Activated CD4-positive, alpha-beta T cell treated with anti-CD3 and anti-CD28 coated beads, Interleukin-2, amount 10 ng/mL, durations not matched to agents 24 days and 14 days (primary cell): ENCODE measurements around the gene HELB. TPM values are rescaled to one million over a fixed set of nuclear protein-coding genes. Genes with fewer than 3 reads are reported as not detected.

Source experiments
- DNase-seq: peaks from one replicate; pipeline ENCODE4 v3.0.0; 2022
- H3K27ac Mint-ChIP-seq: one replicate; pipeline ENCODE4 v1.8.0; 2022; ENCODE audit warnings: mild to moderate bottlenecking, mixed read lengths
- H3K27me3 Mint-ChIP-seq: one replicate; pipeline ENCODE4 v1.8.0; 2022; ENCODE audit warnings: mixed read lengths
- H3K36me3 Mint-ChIP-seq: one replicate; pipeline ENCODE4 v1.8.0; 2022; ENCODE audit warnings: low read depth, mild to moderate bottlenecking, mixed read lengths
- H3K4me1 Mint-ChIP-seq: one replicate; pipeline ENCODE4 v1.8.0; 2021; ENCODE audit warnings: mixed read lengths
- H3K4me3 Mint-ChIP-seq: one replicate; pipeline ENCODE4 v1.8.0; 2022; ENCODE audit warnings: mild to moderate bottlenecking, moderate library complexity, mixed read lengths
- H3K9me3 Mint-ChIP-seq: one replicate; pipeline ENCODE4 v1.8.0; 2021; ENCODE audit warnings: mixed read lengths
- intact Hi-C: fragments of 100-400 bp; cut with micrococcal nuclease; formaldehyde crosslinking; loops from one replicate; pipeline ENCODE4 v1.15.1; 2023
- total RNA-seq: library from RNA; stranded (reverse); gene quantifications from 2 replicates; pipeline ENCODE4 v1.2.3, GENCODE V29; 2022

HELB gene
- total RNA-seq, 1 donor from 2014 or later = 21.4 TPM

DNA sequence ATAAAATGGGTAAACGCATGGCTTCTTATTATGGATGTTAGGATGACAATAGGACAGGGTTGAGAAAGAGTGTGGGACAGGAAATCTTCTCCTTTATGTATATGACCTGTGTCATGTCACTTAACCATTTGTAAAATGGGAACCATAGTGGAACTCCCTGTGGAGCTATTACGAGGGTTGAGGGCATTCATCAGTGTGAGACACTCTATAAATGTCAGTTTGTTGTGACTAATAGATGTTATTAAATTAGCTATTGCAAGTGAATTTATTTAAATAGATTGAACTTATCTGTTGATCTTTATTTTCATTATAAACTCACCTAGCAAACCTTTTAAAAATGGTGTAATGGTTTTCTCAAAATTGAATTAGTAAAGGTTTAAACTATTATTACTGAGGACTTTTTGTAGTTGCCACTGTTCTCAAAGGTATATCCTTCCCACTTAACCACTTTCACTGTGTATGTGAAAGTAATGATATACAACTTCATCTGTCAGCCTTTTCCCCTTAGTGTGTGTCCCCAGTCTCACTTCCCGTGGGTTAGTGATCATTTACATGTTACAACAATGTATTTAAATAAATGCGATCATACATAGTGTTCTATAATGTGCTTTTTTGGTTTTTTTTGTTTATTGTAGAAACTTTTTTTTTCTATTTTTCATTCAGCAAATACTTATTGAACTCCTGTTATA is 17.1 kb downstream of the HELB start:
- Mint-ChIP-seq H3K9me3 (no peaks in the 10 kb centered on the region), H3K4me3 (no peak overlapping the region), H3K4me1 (peaks cover 16% of the 10 kb centered on the region), H3K27me3 (no peaks in the 10 kb centered on the region), H3K36me3 (peaks cover 64% of the 10 kb centered on the region), H3K27ac (no peak overlapping the region)
- DNase-seq = peak; percentile 20
- intact Hi-C loops = no loop called here

DNA sequence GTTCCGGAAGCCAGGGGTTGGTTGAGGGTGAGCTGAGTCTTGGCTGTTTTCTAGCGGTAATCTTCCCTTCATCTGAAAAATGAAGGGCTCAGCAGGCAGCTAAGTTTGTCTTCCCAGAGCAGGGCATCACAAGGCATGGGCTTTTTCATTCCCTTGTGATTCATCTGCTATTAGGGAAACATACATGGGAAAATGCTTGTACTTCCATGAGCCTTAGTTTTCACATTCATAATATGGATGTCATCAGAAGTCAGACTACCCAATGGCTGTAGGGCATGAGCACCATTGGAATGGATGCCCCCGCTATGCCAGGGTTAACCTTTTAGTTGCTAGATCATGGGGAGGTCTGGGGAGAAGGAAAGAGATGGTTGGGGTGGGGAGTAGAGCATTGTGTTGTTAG is 18.7 kb downstream of the HELB start:
- no peaks in the 10 kb centered on the region for H3K9me3 Mint-ChIP-seq
- no peak overlapping the region for H3K27ac Mint-ChIP-seq
- no peaks in the 10 kb centered on the region for H3K27me3 Mint-ChIP-seq
- H3K36me3 Mint-ChIP-seq = peaks cover 66% of the 10 kb centered on the region
- intact Hi-C loops = no loop called here
- H3K4me3 Mint-ChIP-seq = no peak overlapping the region
- DNase-seq = peak; percentile 41
- H3K4me1 Mint-ChIP-seq = peaks cover 16% of the 10 kb centered on the region

DNA sequence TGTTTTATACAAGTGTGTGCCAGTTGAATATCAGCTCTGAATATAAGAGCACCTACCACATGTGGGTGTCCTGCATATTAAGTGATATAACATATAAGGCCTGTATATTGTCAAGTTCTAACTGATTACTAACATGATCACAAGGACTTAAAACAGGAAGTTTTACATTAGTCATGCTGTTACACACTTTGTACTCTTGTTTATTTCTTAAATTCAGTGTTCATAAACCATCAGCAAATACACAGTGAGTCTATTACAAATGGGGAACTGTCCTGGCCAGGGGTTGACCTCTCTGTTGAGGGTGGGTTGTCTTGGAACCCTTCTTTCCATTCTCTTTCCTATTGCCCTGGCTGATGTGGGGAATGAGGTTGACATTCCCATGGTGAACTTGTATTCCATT is 19.1 kb downstream of the HELB start:
- peak; percentile 37 for DNase-seq
- H3K9me3 Mint-ChIP-seq = no peaks in the 10 kb centered on the region
- H3K36me3 Mint-ChIP-seq = peaks cover 66% of the 10 kb centered on the region
- intact Hi-C loops = no loop called here
- no peak overlapping the region for H3K27ac Mint-ChIP-seq
- no peak overlapping the region for H3K4me3 Mint-ChIP-seq
- peaks cover 16% of the 10 kb centered on the region for H3K4me1 Mint-ChIP-seq
- H3K27me3 Mint-ChIP-seq = no peaks in the 10 kb centered on the region

DNA sequence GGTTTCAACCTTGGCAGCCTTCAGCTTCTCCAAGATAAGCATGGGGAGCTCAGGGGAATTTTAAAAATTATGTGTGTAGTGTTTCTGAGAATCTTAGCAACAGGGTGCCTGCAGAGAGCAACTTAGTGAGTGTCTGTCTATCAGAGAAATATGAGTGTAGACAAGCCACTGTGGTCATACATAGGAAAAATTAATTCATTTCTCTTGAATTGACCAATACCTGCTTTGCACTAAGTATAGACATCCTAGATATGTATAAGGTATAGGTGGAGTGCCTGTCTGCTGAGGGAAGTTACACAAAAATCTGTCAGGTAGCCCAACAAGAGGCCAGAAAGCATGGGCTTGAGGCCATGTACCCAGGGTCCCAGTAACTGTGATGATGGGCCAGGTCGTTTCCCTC is 20.7 kb downstream of the HELB start:
- peaks cover 15% of the 10 kb centered on the region for H3K4me1 Mint-ChIP-seq
- peak; percentile 49 for DNase-seq
- H3K4me3 Mint-ChIP-seq = no peak overlapping the region
- intact Hi-C loops = no loop called here
- H3K27me3 Mint-ChIP-seq = no peaks in the 10 kb centered on the region
- H3K9me3 Mint-ChIP-seq = no peaks in the 10 kb centered on the region
- H3K27ac Mint-ChIP-seq = no peak overlapping the region
- H3K36me3 Mint-ChIP-seq = peaks cover 70% of the 10 kb centered on the region

DNA sequence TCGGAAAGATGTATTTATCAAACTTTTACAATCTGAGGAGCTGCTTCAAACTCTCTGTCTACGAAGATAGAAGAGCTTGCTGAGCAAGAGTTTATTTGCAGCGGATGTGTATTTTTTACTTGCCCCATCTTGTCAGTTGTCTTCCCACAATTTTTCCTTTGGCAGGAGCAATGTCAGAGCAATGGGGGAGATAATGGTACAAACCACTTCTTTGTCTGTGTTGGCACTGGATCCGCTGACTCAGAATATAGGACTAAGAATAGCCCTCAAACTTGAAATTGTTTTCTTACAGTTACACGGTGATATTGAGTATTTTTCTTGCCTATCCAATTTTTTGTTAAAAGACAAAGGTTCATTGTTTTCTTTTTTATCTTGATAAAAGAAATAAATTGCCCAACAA is 27.6 kb downstream of the HELB start:
- intact Hi-C loops = no loop called here
- Mint-ChIP-seq H3K36me3 (peaks cover 61% of the 10 kb centered on the region), H3K27ac (no peak overlapping the region), H3K4me1 (peaks cover 13% of the 10 kb centered on the region), H3K4me3 (no peak overlapping the region), H3K9me3 (no peaks in the 10 kb centered on the region), H3K27me3 (no peaks in the 10 kb centered on the region)
- DNase-seq = peak; percentile 20

DNA sequence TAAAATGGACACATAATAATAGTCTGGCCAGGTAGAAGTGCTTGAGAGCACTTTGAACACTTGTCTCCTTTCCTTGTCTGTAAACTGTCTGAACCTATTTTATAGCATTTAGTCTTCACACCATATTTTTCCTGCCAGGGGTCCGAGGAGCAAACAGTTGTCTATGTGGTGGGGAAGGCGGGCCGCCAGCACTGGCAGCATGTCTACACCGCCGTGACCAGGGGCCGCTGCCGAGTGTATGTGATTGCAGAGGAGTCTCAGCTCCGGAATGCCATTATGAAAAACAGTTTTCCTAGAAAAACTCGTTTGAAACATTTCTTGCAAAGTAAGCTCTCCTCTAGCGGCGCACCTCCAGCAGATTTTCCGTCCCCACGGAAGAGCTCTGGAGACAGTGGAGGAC is 28.7 kb downstream of the HELB start:
- Mint-ChIP-seq H3K4me3 (no peak overlapping the region), H3K27ac (no peak overlapping the region), H3K27me3 (no peaks in the 10 kb centered on the region), H3K4me1 (peaks cover 11% of the 10 kb centered on the region), H3K9me3 (no peaks in the 10 kb centered on the region), H3K36me3 (peaks cover 50% of the 10 kb centered on the region)
- intact Hi-C loops = no loop called here
- peak; percentile 44 for DNase-seq

DNA sequence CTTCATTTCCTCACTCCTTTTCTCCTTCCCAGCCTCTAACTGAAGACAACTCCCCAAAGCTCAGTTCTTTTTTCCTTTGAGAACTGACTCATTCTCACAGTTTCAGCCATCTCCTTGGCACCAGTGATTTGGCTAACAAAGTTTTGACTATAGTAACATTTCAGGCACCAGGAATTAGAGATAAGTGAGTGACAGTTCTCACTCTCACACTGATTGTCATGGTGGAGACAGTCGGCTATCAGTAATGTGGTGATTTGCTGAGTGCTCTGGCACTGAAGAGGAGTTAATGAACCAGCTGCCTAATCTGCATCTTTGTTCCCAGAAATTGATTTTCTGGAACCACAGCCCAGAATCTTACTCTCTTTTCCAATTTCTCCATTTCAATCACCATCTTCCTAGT is 29.5 kb downstream of the HELB start:
- Mint-ChIP-seq H3K4me1 (peaks cover 11% of the 10 kb centered on the region), H3K27ac (peak overlapping the region; percentile 3), H3K9me3 (no peaks in the 10 kb centered on the region), H3K4me3 (no peak overlapping the region), H3K36me3 (peaks cover 47% of the 10 kb centered on the region), H3K27me3 (no peaks in the 10 kb centered on the region)
- DNase-seq = peak; percentile 34
- intact Hi-C loops = no loop called here

DNA sequence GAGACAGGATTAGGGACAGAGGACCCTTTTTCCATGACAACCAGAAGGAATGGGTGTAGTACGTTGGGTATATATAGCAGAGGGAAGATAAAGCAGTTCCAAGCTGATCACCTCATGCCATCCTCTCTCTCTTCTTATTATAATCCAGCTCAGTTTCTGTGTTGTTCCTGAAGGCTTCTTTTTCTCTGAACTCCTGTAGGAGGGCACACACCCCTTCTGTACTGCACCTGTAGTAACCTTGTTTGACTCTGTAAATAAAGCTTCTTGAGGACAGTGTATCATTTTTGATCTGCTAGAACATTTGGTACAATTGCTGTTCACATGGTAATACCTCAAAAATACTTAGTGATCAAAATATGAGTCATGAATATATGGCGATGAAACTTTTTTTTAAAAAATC is 33.5 kb downstream of the HELB start:
- Mint-ChIP-seq H3K4me3 (no peak overlapping the region), H3K9me3 (peaks cover 12% of the 10 kb centered on the region), H3K27ac (no peak overlapping the region), H3K27me3 (no peaks in the 10 kb centered on the region), H3K36me3 (peaks cover 55% of the 10 kb centered on the region), H3K4me1 (peaks cover 3% of the 10 kb centered on the region)
- intact Hi-C loops = no loop called here
- peak; percentile 40 for DNase-seq

DNA sequence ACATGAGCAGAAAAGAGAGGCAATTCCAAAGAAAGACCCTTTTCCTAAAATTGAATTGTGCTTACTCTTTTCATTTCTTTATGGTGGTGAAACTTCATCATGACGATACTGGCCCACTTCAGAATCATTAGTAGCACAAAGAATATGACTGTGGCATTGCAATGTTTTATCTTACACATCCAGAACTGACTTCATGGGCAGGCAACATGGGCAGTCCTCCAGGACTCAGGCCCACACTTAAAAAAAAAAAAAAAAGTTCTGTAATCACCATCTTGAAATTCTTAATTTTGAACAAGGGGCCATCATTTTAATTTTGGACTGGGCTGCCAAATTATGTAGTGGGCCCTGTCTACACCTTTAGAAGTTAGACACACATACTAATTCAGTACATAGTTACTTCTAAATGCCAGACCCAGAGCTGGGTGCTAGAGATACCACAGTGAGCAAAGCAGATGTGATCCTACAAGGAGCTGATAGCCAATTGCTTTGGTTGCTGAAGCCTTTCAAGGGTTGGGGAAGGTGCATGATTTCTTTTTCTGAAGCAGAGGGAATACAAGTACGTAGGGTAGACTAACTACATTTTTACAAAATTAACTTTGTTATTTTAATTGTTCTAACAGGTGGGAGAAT is 35.2 kb downstream of the HELB start:
- H3K4me3 Mint-ChIP-seq = no peak overlapping the region
- no peaks in the 10 kb centered on the region for H3K27me3 Mint-ChIP-seq
- peaks cover 12% of the 10 kb centered on the region for H3K9me3 Mint-ChIP-seq
- DNase-seq = peak; percentile 38
- peaks cover 55% of the 10 kb centered on the region for H3K36me3 Mint-ChIP-seq
- no peaks in the 10 kb centered on the region for H3K4me1 Mint-ChIP-seq
- intact Hi-C loops = no loop called here
- peak overlapping the region; percentile 29 for H3K27ac Mint-ChIP-seq

DNA sequence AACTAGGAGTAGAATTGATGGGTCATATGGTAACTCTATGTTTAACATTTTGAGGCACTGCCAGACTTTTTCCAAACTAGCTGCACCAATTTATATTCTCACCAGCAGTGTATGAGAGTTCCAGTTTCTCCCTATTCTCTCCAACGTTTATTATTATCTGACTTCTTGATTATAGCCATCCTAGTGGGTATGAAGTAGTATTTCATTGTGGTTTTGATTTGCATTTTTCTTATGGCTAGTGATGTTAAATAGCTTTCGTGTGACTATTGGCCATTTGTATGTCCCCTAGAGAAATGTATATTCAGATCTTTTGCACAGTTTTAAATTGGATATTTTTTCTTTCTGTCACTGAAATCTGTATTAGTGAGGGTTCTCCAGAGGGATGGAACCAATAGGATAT is 37.8 kb downstream of the HELB start:
- peaks cover 18% of the 10 kb centered on the region for H3K9me3 Mint-ChIP-seq
- peaks cover 63% of the 10 kb centered on the region for H3K36me3 Mint-ChIP-seq
- peaks cover 11% of the 10 kb centered on the region for H3K4me1 Mint-ChIP-seq
- H3K27me3 Mint-ChIP-seq = no peaks in the 10 kb centered on the region
- no peak overlapping the region for H3K4me3 Mint-ChIP-seq
- DNase-seq = no peak
- intact Hi-C loops = no loop called here
- H3K27ac Mint-ChIP-seq = no peak overlapping the region

DNA sequence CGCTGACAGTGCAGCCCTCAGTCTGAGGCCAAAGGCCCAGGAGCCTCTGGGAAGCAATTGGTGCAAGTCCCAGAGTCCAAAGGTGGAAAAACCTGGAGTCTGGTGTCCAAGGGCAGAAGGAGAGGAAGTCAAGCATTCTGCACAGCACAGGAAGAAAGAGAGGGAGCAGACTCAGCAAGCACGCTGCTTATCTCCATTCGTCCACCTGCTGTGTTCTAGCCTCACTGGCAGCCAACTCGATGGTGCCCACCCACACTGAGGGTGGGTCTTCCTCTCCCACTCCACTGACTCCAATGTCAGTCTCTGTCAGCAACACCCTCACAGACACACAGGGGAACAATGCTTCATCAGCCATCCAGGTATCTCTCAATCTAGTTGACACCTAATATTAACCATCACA is 38.8 kb downstream of the HELB start:
- Mint-ChIP-seq H3K36me3 (peaks cover 68% of the 10 kb centered on the region), H3K4me1 (peaks cover 12% of the 10 kb centered on the region), H3K4me3 (no peak overlapping the region), H3K9me3 (peaks cover 18% of the 10 kb centered on the region), H3K27me3 (no peaks in the 10 kb centered on the region), H3K27ac (no peak overlapping the region)
- intact Hi-C loops = no loop called here
- no peak for DNase-seq

DNA sequence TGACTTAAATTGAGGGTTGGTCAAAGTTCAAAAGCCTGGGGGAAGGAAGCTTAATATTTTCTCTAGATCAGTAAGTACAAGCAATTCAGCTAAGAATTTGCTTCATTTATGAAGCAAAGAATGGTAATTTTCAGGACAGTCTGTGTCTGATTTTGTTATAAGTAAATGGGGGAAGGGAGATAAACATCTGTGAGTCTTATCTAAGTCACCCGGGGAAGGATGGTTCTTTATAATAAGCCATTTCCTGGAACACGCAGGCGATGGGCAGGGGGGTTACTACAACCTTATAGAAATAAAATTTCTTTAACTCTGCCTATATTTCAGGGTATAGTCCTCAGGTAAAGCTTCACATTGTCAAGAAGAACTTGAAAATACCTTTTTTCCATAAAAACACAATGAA is 42.9 kb downstream of the HELB start:
- H3K36me3 Mint-ChIP-seq = peaks cover 68% of the 10 kb centered on the region
- H3K4me3 Mint-ChIP-seq = no peak overlapping the region
- intact Hi-C loops = no loop called here
- H3K27ac Mint-ChIP-seq = no peak overlapping the region
- no peak for DNase-seq
- H3K27me3 Mint-ChIP-seq = no peaks in the 10 kb centered on the region
- H3K4me1 Mint-ChIP-seq = peaks cover 15% of the 10 kb centered on the region
- peaks cover 7% of the 10 kb centered on the region for H3K9me3 Mint-ChIP-seq

DNA sequence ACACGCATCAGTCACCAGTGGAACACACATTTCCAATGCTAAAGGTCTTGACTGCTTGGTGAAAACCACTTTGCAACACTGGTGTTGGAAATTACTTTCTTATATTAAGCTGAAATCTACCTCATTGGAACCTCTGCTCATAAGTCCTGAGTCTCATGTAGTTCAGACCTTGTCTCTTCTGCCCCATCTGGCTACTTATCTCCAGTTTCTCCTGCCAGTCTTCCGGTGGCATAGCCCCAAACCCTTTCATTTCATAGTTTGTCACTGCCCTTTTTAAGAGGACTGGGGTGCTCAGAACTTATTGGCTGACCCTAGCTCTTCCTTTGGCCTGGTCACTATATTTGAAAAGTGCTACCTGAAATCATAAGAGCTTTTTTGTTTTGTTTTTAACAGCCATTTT is 43.7 kb downstream of the HELB start:
- Mint-ChIP-seq H3K4me3 (no peak overlapping the region), H3K4me1 (peaks cover 15% of the 10 kb centered on the region), H3K27me3 (no peaks in the 10 kb centered on the region), H3K27ac (no peak overlapping the region), H3K36me3 (peaks cover 64% of the 10 kb centered on the region), H3K9me3 (peaks cover 6% of the 10 kb centered on the region)
- DNase-seq = no peak
- intact Hi-C loops = no loop called here

DNA sequence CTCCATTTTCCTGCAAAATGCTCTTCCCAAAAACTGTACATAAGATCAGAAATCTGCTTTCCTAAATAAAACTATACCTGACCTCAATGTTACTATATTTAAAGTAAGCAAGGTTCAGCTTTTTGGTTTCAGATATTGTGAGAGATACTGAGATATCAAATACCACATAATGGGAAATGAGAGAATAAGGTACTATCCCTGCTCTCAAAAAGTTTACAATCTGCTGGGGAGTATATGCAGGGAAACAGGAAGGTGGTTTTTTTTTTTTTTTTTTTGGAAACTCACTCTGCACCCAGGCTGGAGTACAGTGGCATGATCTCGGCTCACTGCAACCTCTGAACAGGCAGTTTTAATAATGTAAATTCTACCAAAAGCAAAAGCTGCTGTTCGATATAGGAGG is 49.0 kb downstream of the HELB start:
- H3K27me3 Mint-ChIP-seq = no peaks in the 10 kb centered on the region
- no peaks in the 10 kb centered on the region for H3K9me3 Mint-ChIP-seq
- peaks cover 2% of the 10 kb centered on the region for H3K4me1 Mint-ChIP-seq
- no peak overlapping the region for H3K27ac Mint-ChIP-seq
- no peak overlapping the region for H3K4me3 Mint-ChIP-seq
- no peak for DNase-seq
- intact Hi-C loops = no loop called here
- H3K36me3 Mint-ChIP-seq = peaks cover 30% of the 10 kb centered on the region

DNA sequence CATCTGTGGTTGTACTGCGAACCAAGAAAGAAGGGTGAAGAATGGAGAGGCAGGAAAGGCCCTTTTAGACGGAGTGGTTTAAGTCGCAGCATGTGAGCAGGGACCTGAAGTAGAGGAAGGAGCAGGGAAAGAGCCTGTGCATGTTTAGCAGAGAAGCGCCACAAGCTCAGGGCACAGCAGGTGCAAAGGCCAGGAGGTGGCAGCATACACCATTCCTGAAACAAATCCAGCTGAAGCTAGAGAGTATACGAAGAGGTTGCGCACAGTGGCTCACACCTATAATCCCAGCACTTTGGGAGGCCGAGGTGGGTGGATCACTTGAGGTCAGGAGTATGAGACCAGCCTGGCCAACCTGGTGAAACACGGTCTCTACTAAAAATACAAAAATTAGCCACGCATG is 49.9 kb downstream of the HELB start:
- peaks cover 22% of the 10 kb centered on the region for H3K36me3 Mint-ChIP-seq
- DNase-seq = no peak
- no peaks in the 10 kb centered on the region for H3K4me1 Mint-ChIP-seq
- intact Hi-C loops = no loop called here
- H3K9me3 Mint-ChIP-seq = no peaks in the 10 kb centered on the region
- peak overlapping the region; percentile 12 for H3K27ac Mint-ChIP-seq
- no peak overlapping the region for H3K4me3 Mint-ChIP-seq
- no peaks in the 10 kb centered on the region for H3K27me3 Mint-ChIP-seq
